Left ventricle myocardium inferior (tissue), 1 donor: ENCODE data around the gene TRIM61. TPM values are rescaled to one million over a fixed set of nuclear protein-coding genes. Genes with fewer than 3 reads are reported as not detected.
"Not testable (repeated sequence)": the region's sequence is repeated elsewhere in the genome, so short reads cannot be mapped to it uniquely, and the experiment has no call there.

Experiments
- DNase-seq: peaks from one replicate; pipeline ENCODE4 v3.0.0-alpha.2; 2020
- H3K27ac ChIP-seq: fragments of 200-600 bp; replicated peaks from 2 replicates; pipeline ENCODE4 v1.8.0; 2021
- H3K27me3 ChIP-seq: fragments of 200-600 bp; 2 replicates; pipeline ENCODE4 v1.8.0; 2021; ENCODE audit warnings: low read depth
- H3K36me3 ChIP-seq: fragments of 200-600 bp; 2 replicates; pipeline ENCODE4 v1.8.0; 2021
- H3K4me1 ChIP-seq: fragments of 200-600 bp; 2 replicates; pipeline ENCODE4 v1.8.0; 2021
- H3K4me3 ChIP-seq: fragments of 200-600 bp; 2 replicates; pipeline ENCODE4 v1.8.0; 2021; ENCODE audit warnings: mild to moderate bottlenecking, moderate library complexity
- H3K9me3 ChIP-seq: fragments of 200-600 bp; replicated peaks from 2 replicates; pipeline ENCODE4 v1.8.0; 2021
- CTCF ChIP-seq: fragments of 200-600 bp; IDR thresholded peaks from 2 replicates; pipeline ENCODE4 v1.8.0; 2021; ENCODE audit warnings: antibody characterized with exemption, mild to moderate bottlenecking, borderline replicate concordance
- intact Hi-C: fragments of 100-400 bp; cut with micrococcal nuclease; formaldehyde crosslinking; loops from one replicate; pipeline ENCODE4 v1.11.0; 2022
- total RNA-seq: library from RNA; stranded (reverse); fragmentation: NEBNext Ultra II Directional; extraction: Animal tissue kit (Norgen Biotek cat#: 25700); gene quantifications from one replicate; pipeline ENCODE4 v1.2.1, GENCODE V29; 2021
- donor health status: DM: no; HTN: yes; CAD: no; lungs with severe emphysema.

TRIM61 gene
- total RNA-seq, 1 donor from 2014 or later, result 2.3 TPM

GRCh38 chr4:164930647-164931046, 46.8 kb downstream of the TRIM61 start:
- intact Hi-C loops, result no loop called here

GRCh38 chr4:164927101-164927500, 50.4 kb downstream of the TRIM61 start:
- H3K9me3 ChIP-seq, H3K36me3 ChIP-seq, intact Hi-C loops, DNase-seq, H3K4me1 ChIP-seq, H3K27me3 ChIP-seq, H3K27ac ChIP-seq, H3K4me3 ChIP-seq: not testable (repeated sequence)

More at GRCh38 chr4:164930647-164931046, 46.8 kb downstream of the TRIM61 start:
- Histone ChIP-seq H3K9me3 (no peaks in the 10 kb centered on the region), H3K27me3 (peaks cover 12% of the 10 kb centered on the region), H3K36me3 (no peaks in the 10 kb centered on the region), H3K27ac (no peak overlapping the region), H3K4me1 (no peaks in the 10 kb centered on the region), H3K4me3 (no peak overlapping the region)
- no peak for DNase-seq
- TF ChIP-seq CTCF, result no peak

- Histone ChIP-seq H3K9me3 (peaks cover 2% of the 10 kb centered on the region), H3K4me3 (no peak overlapping the region), H3K27me3 (no peaks in the 10 kb centered on the region), H3K36me3 (no peaks in the 10 kb centered on the region), H3K4me1 (no peaks in the 10 kb centered on the region), H3K27ac (no peak overlapping the region)
- DNase-seq, result no peak
- intact Hi-C loops, result no loop called here
- TF ChIP-seq CTCF, result no peak
These were observed 51.2 kb downstream of the TRIM61 start for GRCh38 chr4:164926301-164926700.

- intact Hi-C loops, result no loop called here
- Histone ChIP-seq H3K4me3 (no peak overlapping the region), H3K27me3 (no peaks in the 10 kb centered on the region), H3K4me1 (no peaks in the 10 kb centered on the region), H3K36me3 (no peaks in the 10 kb centered on the region), H3K9me3 (peaks cover 7% of the 10 kb centered on the region), H3K27ac (no peak overlapping the region)
- DNase-seq, result no peak
- TF ChIP-seq CTCF, result no peak
These were observed 52.7 kb downstream of the TRIM61 start for GRCh38 chr4:164924670-164925238.

- peaks cover 7% of the 10 kb centered on the region for H3K9me3 ChIP-seq
- no peaks in the 10 kb centered on the region for H3K4me1 ChIP-seq
- DNase-seq, result no peak
- H3K36me3 ChIP-seq, result no peaks in the 10 kb centered on the region
- no peak overlapping the region for H3K4me3 ChIP-seq
- no peak for TF ChIP-seq CTCF
- no peaks in the 10 kb centered on the region for H3K27me3 ChIP-seq
- H3K27ac ChIP-seq, result no peak overlapping the region
- intact Hi-C loops, result no loop called here
These were observed 58.5 kb downstream of the TRIM61 start for GRCh38 chr4:164918956-164919355.

Other genes starting within 250 kb of the TRIM61 start
- not detected for gene SMIM31, start 223.5 kb downstream of the TRIM61 start, total RNA-seq
- not detected for gene APELA, start 100.5 kb downstream of the TRIM61 start, total RNA-seq
- gene TRIM60, start 54.3 kb upstream of the TRIM61 start, total RNA-seq, result not detected
- gene TRIM75, start 76.2 kb upstream of the TRIM61 start, total RNA-seq, result not detected
- gene TMEM192, start 135.2 kb upstream of the TRIM61 start, total RNA-seq, result 18.3 TPM
- gene KLHL2, start 229.9 kb upstream of the TRIM61 start, total RNA-seq, result 8.4 TPM